Endothelial cell of umbilical vein (primary cell): ENCODE data around the gene PSKH1. TPM values are rescaled to one million over a fixed set of nuclear protein-coding genes. Genes with fewer than 3 reads are reported as not detected.
A peak's percentile ranks its signal among the peaks of the same experiment; 100 is the strongest.

Experiments
- BruUV-seq: library from RNA; stranded (reverse); fragments of 400-500 nt; replicated peaks from 2 replicates; lab custom pipeline; 2021; lab: Mats Ljungman, UMichigan
- CTCF ChIA-PET: fragments of 300-600, 350-600 bp; sonication (Branson Sonifier 250); formaldehyde crosslinking; loops from one replicate; lab custom pipeline; 2021; ENCODE audit warnings: antibody characterized with exemption, inconsistent platforms; lab: Charles Lee
- POLR2A ChIA-PET: fragments of 300-600, 350-600 bp; sonication (Branson Sonifier 250); formaldehyde crosslinking; loops from one replicate; lab custom pipeline; 2021; ENCODE audit warnings: antibody characterized with exemption, inconsistent platforms; lab: Charles Lee
- DNase-seq: peaks from one replicate; pipeline ENCODE4 v3.0.0-alpha.2; 2011; ENCODE audit warnings: low read depth, low spot score
- FAIRE-seq: peaks from 2 replicates; lab custom pipeline; 2011; peaks lifted over from hg19 to GRCh38; lab: Jason Lieb, UNC
- H2AFZ ChIP-seq: 2 replicates; pipeline ENCODE4 v1.6.0; 2012; ENCODE audit warnings: low read depth, low read length, control low read depth, inconsistent platforms
- H3K27ac ChIP-seq: 2 replicates; pipeline ENCODE4 v1.5.1; 2011; ENCODE audit warnings: low read depth, mild to moderate bottlenecking, control low read depth, low read length, moderate library complexity; ENCODE audit not compliant: insufficient read depth
- H3K27me3 ChIP-seq, 2 experiments: 2 replicates each; pipeline versions ENCODE4 v1.6.0 to v1.6.1; 2011; ENCODE audit warnings: low read length in 2 of 2, mixed read lengths in 1 of 2; ENCODE audit not compliant: control insufficient read depth in 2 of 2, insufficient read depth in 2 of 2
- H3K36me3 ChIP-seq, 2 experiments: 2 replicates in 1 of 2; 3 replicates in 1 of 2; pipeline ENCODE4 v1.5.1; 2011; ENCODE audit warnings: low read length in 2 of 2, mild to moderate bottlenecking in 1 of 2, moderate library complexity in 1 of 2; ENCODE audit not compliant: control insufficient read depth in 2 of 2, insufficient read depth in 2 of 2; ENCODE audit errors: extremely low read depth in 1 of 2
- H3K4me1 ChIP-seq: 3 replicates; pipeline ENCODE4 v1.5.1; 2011; ENCODE audit warnings: mild to moderate bottlenecking, low read length; ENCODE audit not compliant: control insufficient read depth, insufficient read depth; ENCODE audit errors: extremely low read depth
- H3K4me2 ChIP-seq: 2 replicates; pipeline ENCODE4 v1.6.1; 2011; ENCODE audit warnings: low read length, control low read depth, mixed read lengths; ENCODE audit not compliant: insufficient read depth
- H3K4me3 ChIP-seq, 3 experiments: fragments of 200-600 bp in 1 of 3; sonication (generic), shearing (Covaris generic) in 1 of 3; replicated peaks in 1 of 3; 2 replicates each; pipeline ENCODE4 v1.5.1; 2011 to 2016; ENCODE audit warnings: control low read depth in 3 of 3, low read length in 3 of 3, mild to moderate bottlenecking in 2 of 3, inconsistent platforms in 1 of 3, low read depth in 1 of 3, moderate library complexity in 1 of 3; ENCODE audit not compliant: insufficient read depth in 1 of 3
- H3K79me2 ChIP-seq: 2 replicates; pipeline ENCODE4 v1.6.0; 2012; ENCODE audit warnings: low read length, inconsistent platforms; ENCODE audit not compliant: control insufficient read depth, insufficient read depth
- H3K9ac ChIP-seq: replicated peaks from 2 replicates; pipeline ENCODE3; 2011; ENCODE audit warnings: low read length, control low read depth; ENCODE audit not compliant: insufficient read depth; ENCODE audit errors: extremely low read depth
- H3K9me1 ChIP-seq: replicated peaks from 3 replicates; pipeline ENCODE4 v1.6.0; 2011; ENCODE audit warnings: mild to moderate bottlenecking, low read length; ENCODE audit not compliant: control insufficient read depth, insufficient read depth; ENCODE audit errors: extremely low read depth
- H3K9me3 ChIP-seq: replicated peaks from 2 replicates; pipeline ENCODE4 v1.5.1; 2012; ENCODE audit warnings: low read length, inconsistent platforms; ENCODE audit not compliant: control insufficient read depth, insufficient read depth
- H4K20me1 ChIP-seq: replicated peaks from 2 replicates; pipeline ENCODE3; 2011; ENCODE audit warnings: mild to moderate bottlenecking, low read length; ENCODE audit not compliant: control insufficient read depth, insufficient read depth; ENCODE audit errors: extremely low read depth
- EZH2 ChIP-seq: IDR thresholded peaks from 2 replicates; pipeline ENCODE4 v1.6.1; 2012; ENCODE audit warnings: borderline replicate concordance, low read depth, mild to moderate bottlenecking, moderate library complexity, low read length, inconsistent platforms; ENCODE audit not compliant: severe bottlenecking
- FOS ChIP-seq: IDR thresholded peaks from 2 replicates; pipeline ENCODE4 v1.6.1; 2011; ENCODE audit warnings: mild to moderate bottlenecking, low read length, moderate library complexity, borderline replicate concordance; ENCODE audit not compliant: insufficient read depth
- JUN ChIP-seq: IDR thresholded peaks from 2 replicates; pipeline ENCODE4 v1.6.1; 2011; ENCODE audit warnings: borderline replicate concordance, low read depth; ENCODE audit not compliant: insufficient read length, insufficient read depth
- MYC ChIP-seq: IDR thresholded peaks from one replicate; pipeline ENCODE4 v1.6.1; 2011; ENCODE audit warnings: mild to moderate bottlenecking, low read depth, low read length
- POLR2A ChIP-seq: IDR thresholded peaks from 2 replicates; pipeline ENCODE4 v1.6.1; 2012; ENCODE audit warnings: low read depth, mild to moderate bottlenecking, control low read depth, low read length
- POLR2AphosphoS5 ChIP-seq: IDR thresholded peaks from 2 replicates; pipeline ENCODE4 v1.6.1; 2012; ENCODE audit warnings: low read depth, mild to moderate bottlenecking, control low read depth, low read length, moderate library complexity; ENCODE audit not compliant: insufficient read depth
- dilution Hi-C: fragments of 300-500 bp; cut with MboI; formaldehyde crosslinking; loops from one replicate; pipeline ENCODE4 v1.15.0; 2019; ENCODE audit warnings: low sequenced_read_pairs; ENCODE audit not compliant: extremely low pct_ligation_motif_present
- intact Hi-C: fragments of 100-400 bp; cut with micrococcal nuclease; formaldehyde crosslinking; loops from one replicate; pipeline ENCODE4 v1.10.0; 2022
- polyA plus RNA-seq, 4 experiments: library from polyadenylated mRNA; depleted of rRNA in 3 of 4; stranded (reverse) in 3 of 4; unstranded in 1 of 4; fragments of >200 nt; gene quantifications; 2 replicates each; pipeline versions ENCODE4 v1.2.1 to v1.2.3, GENCODE V29; 2011 to 2012; ENCODE audit warnings: missing spikeins in 1 of 4
- total RNA-seq: library from RNA; stranded (reverse); gene quantifications from 2 replicates; pipeline ENCODE4 v1.2.3, GENCODE V29; 2021

The PSKH1 gene
- total and polyA plus RNA-seq, 2 donors (not counting 3 experiments of a cell fraction or from before 2014, with no cell fraction given) = 25.9 to 42.6 TPM

DNA sequence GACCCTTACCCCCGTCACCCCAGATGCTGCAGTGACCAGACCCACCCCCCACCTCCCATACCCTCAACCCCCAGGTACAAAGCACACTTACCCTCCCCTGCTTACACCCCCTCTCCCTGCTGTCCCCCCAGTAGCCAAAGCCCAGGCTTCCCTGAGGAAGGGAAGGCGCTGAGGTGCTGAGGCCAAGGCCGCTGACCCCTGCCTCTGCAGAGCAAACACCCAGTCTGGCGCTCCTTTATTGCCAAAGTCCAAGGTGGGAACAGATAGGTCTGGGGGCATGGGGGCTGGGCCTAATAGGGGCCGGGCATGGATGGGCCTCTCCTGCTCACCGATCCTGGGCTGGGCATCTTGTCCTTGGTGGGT, 50.2 kb downstream of the PSKH1 start:
- Histone ChIP-seq H3K36me3 (peaks cover 28 to 66% of the 10 kb centered on the region in 2 experiments), H3K27me3 (no peaks in the 10 kb centered on the region), H3K79me2 (no peaks in the 10 kb centered on the region), H3K27ac (no peak overlapping the region), H2AFZ (no peak overlapping the region), H3K4me2 (no peak overlapping the region), H3K9me1 (no peaks in the 10 kb centered on the region), H3K4me3 (no peak overlapping the region), H3K9ac (no peak overlapping the region), H4K20me1 (no peaks in the 10 kb centered on the region), H3K4me1 (no peaks in the 10 kb centered on the region), H3K9me3 (no peaks in the 10 kb centered on the region)
- CTCF ChIA-PET = interaction anchor here (0.6 to 3.0 kb wide), 3 partner anchors 97 to 346 kb away, joined by 3 to 17 read pairs (median 3); no protein-coding TSS in a partner anchor
- no peak for TF ChIP-seq POLR2A
- no peak for TF ChIP-seq MYC
- no peak for TF ChIP-seq FOS
- no peak for TF ChIP-seq POLR2AphosphoS5
- no peak for TF ChIP-seq JUN
- dilution Hi-C loops (no loop called here), intact Hi-C loops (no loop called here)
- POLR2A ChIA-PET = no interaction called here
- FAIRE-seq = no peak
- no peak for DNase-seq
- no TSS peak for BruUV-seq

DNA sequence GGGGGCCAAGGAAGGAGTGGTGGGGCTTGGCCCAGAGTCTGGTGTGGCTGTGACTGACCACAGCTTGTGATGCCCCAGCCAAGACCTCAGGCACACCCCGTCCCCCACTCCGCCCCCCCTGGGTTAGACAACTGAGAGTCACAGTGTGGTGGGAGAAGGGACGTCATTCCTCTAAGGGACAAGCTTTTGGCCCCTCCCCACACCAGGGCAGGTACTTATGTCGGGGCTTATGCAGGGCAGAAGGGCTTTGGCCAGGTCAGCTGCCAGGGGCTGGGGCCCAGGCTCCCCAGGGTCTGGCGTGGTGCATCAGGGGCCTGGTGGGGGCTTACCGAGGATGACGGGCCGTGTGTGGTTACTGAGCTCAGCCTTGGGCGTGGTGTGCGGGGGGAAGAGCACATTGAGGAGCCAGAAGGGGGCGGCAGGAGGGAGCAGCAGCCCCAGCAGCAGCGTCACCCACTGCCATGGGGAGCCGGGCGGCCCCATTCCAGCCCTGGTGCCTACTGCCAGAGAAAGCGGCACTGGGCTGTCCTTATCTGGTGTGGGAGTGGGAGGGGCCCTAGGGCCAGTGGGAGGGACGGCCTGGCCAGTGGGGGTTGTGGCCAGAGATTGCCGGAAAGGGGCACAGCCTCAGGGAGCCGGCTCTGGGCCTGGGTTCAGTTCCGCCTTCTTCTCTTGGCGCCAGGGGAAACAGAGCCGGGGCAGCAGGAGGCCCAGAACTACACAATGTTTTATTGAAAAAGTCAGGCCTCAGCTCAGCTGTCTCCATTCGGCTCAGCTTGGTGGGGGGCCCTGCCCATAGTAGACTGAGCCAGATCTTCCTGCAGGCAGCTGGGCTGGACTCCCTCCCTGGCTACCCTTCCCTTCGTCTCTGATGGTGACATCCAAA, 50.8 kb downstream of the PSKH1 start, which contains the start of gene LCAT:
Gene LCAT, minus strand, starts transcription at position 502 of the 886 bp plus-strand sequence. Its CDS starts 19 bp downstream, at position 483.
- Histone ChIP-seq H3K27me3 (no peaks in the 10 kb centered on the region), H3K36me3 (peaks cover 28 to 73% of the 10 kb centered on the region in 2 experiments), H3K4me1 (no peaks in the 10 kb centered on the region), H2AFZ (no peak within 1 kb of the TSS), H3K4me3 (no peak within 1 kb of the TSS), H3K9ac (no peak within 1 kb of the TSS), H3K4me2 (no peak within 1 kb of the TSS), H4K20me1 (no peaks in the 10 kb centered on the region), H3K27ac (no peak within 1 kb of the TSS), H3K79me2 (no peaks in the 10 kb centered on the region), H3K9me1 (no peaks in the 10 kb centered on the region), H3K9me3 (no peaks in the 10 kb centered on the region)
- no peak for TF ChIP-seq EZH2
- TF ChIP-seq POLR2A = peak; percentile 43
- no peak for TF ChIP-seq JUN
- no peak for TF ChIP-seq MYC
- intact Hi-C loops (no loop called here), dilution Hi-C loops (no loop called here)
- no TSS peak for BruUV-seq
- DNase-seq = no peak
- ChIA-PET POLR2A (no interaction called here), CTCF (interaction anchor here (0.6 to 1.4 kb wide), 4 partner anchors 60 to 345 kb away, joined by 3 to 5 read pairs (median 3); no protein-coding TSS in a partner anchor)
- FAIRE-seq = no peak
